PC-9 (cell line): Measurements from ENCODE around the gene AHSG.

ENCODE experiments used
- CTCF ChIP-seq: fragments of 200-600 bp; sonication (generic); conservative IDR thresholded peaks from 2 replicates; pipeline ENCODE4 v1.6.1; 2017; ENCODE audit warnings: mixed run types, antibody characterized with exemption, mild to moderate bottlenecking, moderate library complexity
- EZH2 ChIP-seq: fragments of 200-600 bp; sonication (generic); IDR thresholded peaks from 2 replicates; pipeline ENCODE4 v1.8.0; 2017; ENCODE audit warnings: antibody characterized with exemption, low read depth

GRCh38 chr3:186646841-186647240 is 34.0 kb downstream of the AHSG start:
- no peak for TF ChIP-seq CTCF
- TF ChIP-seq EZH2: no peak
